ENCODE measurements around the gene NEDD8.

Gene NEDD8

DNA sequence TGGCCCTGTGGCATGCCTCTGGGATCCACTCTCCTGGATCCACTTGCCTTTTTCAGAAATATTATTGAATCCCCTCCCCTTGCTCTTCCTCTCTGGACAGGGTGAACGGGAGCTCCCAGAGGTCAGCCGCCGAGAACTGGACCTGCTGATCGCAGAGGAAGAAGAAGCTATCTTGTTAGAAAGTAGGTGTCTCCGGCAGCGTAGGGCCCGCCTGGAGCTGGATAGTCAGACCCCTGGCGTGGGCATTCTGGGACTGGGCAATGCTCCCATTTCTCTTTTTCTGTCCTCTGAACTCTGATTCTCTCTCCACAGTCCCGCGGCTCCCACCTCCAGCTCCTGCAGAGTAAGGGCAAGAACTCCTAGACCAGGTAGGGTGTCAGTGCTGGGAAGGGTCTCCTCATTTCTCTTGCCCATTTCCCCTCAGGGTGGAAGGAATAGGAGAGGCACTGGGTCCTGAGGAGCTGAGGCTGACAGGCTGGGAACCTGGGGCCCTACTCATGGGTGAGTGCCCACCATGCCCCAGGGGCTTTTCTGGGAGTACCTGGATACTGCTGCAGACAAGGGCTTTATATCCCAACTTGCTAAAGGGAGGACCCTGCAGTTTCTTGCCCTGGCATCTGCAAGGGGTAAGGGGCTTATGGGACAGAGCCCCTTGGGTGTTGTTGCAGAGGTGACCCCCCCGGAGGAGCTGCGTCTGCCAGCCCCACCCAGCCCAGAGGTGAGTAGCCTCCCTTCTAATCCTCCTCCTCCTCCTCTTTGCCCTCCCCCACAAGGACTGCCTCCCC is 54.9 kb downstream of the NEDD8 start:
- no peak for DNase-seq

DNA sequence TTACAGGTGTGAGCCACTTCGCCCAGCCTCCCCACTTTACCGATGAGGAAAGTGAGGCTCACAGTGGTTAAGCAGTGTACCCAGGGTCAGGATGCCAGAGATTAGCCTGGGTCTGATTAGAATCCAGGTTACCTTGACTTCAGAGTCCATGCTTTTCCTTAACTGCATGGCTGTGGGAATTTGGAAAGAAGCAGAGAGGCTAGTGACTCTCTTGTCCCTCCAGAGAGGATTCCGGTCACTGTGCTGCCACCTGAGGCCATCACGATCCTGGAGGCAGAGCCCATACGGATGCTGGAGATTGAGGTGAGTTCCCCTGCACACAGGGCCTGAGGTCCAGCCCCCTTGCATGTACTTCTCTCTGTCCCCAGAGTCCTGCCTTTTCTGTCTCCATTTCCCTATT is 55.6 kb downstream of the NEDD8 start:
- DNase-seq, result no peak

DNA sequence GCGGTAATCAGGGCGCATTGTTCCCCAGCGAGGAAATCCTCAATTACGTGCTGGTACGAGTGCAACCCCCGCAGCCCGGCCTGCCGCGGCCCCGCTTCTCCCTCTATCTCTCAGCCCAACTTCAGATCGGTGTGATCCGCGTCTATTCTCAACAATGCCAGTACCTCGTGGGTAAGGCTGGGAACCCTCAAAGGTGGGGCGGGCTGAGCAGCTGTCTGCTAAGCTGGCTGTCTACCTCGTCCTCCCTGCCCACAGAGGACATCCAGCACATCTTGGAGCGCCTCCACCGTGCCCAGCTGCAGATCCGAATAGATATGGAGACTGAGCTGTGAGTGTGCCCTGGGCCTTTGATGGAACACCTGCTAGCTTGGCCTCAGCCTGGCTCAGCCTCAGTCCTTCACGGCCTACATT is 59.3 kb downstream of the NEDD8 start:
- no peak for DNase-seq

DNA sequence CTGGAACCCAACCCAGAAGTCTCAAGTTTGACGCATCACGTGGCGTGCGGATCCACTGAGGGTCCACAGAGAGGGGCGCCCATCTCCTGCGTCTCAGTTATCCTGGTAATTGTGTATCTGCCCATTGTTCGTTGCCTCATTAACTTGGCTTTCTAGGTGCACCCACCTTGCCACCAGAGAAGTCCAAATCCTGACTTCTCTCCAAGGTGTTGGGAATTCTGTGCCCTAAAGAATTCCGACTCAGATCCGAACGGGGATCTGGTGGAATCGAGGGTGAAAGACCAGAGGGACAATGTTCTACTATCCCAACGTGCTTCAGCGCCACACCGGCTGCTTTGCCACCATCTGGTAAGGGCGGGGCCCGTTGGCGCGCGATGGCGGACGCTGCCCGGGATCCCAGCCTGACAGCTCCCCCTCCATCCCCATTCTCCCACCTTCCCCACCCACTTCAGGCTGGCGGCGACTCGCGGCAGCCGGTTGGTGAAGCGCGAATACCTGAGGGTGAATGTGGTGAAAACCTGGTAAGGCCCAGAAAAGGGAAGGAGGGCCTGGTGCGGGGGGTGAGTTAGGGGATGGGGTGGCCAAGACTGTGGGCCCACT is 59.8 kb downstream of the NEDD8 start:
- DNase-seq, result peak; percentile 3

DNA sequence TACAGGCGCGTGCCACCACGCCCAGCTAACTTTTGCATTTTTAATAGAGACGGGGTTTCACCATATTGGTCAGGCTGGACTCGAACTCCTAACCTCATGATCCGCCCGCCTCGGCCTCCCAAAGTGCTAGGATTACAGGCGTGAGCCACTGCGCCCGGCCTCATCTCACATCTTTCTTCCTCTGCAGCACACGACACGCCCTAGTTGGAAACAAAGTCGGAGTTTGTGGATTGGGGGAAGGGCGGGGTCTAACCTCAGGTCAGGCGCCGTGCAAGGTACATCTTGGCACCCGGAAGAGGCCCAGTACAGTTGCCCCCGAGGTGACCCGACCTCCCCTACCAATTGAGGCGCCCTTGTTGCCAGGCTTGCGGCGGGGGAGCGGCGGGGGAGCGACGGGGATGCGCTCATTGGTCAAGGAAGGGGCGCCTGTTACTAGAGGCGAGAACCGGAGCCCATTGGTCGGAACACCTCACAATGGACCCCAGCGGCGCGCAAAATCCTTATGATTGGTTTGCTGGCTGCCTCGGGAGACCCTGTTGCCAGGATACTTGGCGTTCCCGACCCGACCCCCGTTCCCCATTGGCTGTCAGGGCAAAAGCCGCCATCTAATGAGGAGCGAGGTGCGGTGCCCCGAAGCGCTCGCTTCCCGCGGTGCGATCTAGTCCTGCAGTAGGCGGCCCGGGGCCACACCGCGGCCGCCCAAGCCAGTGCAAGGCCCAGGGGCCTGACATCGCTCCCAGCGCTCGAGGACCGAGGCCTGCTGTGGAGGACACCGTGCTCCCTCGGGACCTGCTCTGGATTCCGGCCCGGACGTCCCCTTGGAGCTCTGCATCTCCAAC is 60.5 kb downstream of the NEDD8 start, which contains the start of gene REC8:
Gene REC8 (plus strand): TSS at position 659 of the 839 bp plus-strand sequence. CDS start 473 bp downstream, outside the sequence.
- peak; percentile 99 for DNase-seq

DNA sequence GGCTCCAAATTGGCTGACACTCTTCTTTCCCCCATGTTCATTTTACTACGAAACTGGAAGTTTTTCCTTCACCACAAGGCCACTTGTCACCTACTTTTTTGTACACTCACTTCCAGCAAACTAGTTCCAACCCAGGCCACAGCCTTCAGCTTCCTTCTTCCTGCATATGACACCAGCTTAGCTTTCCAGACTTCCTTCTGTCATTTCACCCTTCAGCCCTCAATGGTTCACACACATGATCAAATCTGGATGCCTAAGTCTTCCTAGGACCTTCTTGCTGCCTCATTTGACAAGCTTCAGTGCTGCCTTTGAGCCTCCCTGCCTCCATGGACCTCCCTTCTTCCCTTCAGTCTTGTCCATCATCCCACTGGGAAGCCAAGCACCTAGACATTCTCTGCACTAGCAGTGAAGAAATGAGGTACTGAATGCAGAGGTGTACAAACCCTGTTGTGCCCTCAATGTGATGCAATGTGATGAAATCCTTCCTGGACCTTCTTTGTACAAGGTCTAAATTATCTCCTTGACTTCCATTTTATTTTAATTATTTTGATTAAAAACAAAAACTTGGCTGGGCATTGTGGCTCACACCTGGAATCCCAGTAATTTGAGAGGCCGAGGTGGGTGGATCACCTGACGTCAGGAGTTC is 64.6 kb downstream of the NEDD8 start:
- DNase-seq, result no peak
